Esophagus muscularis mucosa (tissue), 4 donors: ENCODE measurements around the gene PRDM7. TPM values are rescaled to one million over a fixed set of nuclear protein-coding genes. Genes with fewer than 3 reads are reported as not detected.

ENCODE experiments used
- DNase-seq: peaks from one replicate; pipeline ENCODE4 v3.0.0-alpha.2; 2017; ENCODE audit errors: extremely low spot score
- H3K27ac ChIP-seq, 4 donors: fragments of 200-600 bp; sonication (generic); replicated peaks in 1 of 4; 1 replicate in 3 of 4; 2 replicates in 1 of 4; pipeline ENCODE4 v1.5.1; 2016 to 2019; ENCODE audit warnings: mild to moderate bottlenecking in 1 of 4
- H3K27me3 ChIP-seq, 4 donors: fragments of 200-600 bp; sonication (generic); one replicate each; pipeline versions ENCODE4 v1.5.1 to v1.6.0; 2016 to 2019
- H3K36me3 ChIP-seq, 4 donors: fragments of 200-600 bp; sonication (generic); one replicate each; pipeline ENCODE4 v1.5.1; 2016 to 2019
- H3K4me1 ChIP-seq, 4 donors: fragments of 200-600 bp; sonication (generic); one replicate each; pipeline ENCODE4 v1.5.1; 2016 to 2019
- H3K4me3 ChIP-seq, 4 donors: fragments of 200-600 bp; sonication (generic); 1 replicate in 2 of 4; 2 replicates in 2 of 4; pipeline ENCODE4 v1.5.1; 2016 to 2019; ENCODE audit warnings: mild to moderate bottlenecking in 4 of 4, moderate library complexity in 1 of 4
- H3K9me3 ChIP-seq, 4 donors: fragments of 200-600 bp; sonication (generic); 1 replicate in 3 of 4; 2 replicates in 1 of 4; pipeline ENCODE4 v1.5.1; 2016 to 2019
- EP300 ChIP-seq: sonication (generic); formaldehyde crosslinking; IDR thresholded peaks from one replicate; pipeline ENCODE4 v1.6.1; 2017; ENCODE audit warnings: antibody characterized with exemption
- POLR2A ChIP-seq: fragments of 450-650 bp; IDR thresholded peaks from one replicate; pipeline ENCODE4 v1.6.1; 2017; ENCODE audit warnings: antibody characterized with exemption, moderate library complexity, mild to moderate bottlenecking, low read depth
- POLR2AphosphoS5 ChIP-seq, 2 donors: sonication (generic); formaldehyde crosslinking; IDR thresholded peaks; one replicate each; pipeline ENCODE4 v1.6.1; 2017; ENCODE audit warnings: antibody characterized with exemption in 2 of 2
- WGBS: methylation state at CpG from one replicate; pipeline ENCODE4 v1.1.5; 2018; 5-methylcytosine and 5-hydroxymethylcytosine counted together
- intact Hi-C: fragments of 100-400 bp; cut with DNase I; formaldehyde crosslinking; loops from one replicate; pipeline ENCODE4 v1.15.1; 2023
- total RNA-seq, 4 donors: library from RNA; depleted of rRNA; stranded (reverse); fragments of >200 nt; gene quantifications; one replicate each; pipeline versions ENCODE4 v1.1.0 to v1.2.1, GENCODE V29; 2016
- TF ChIP-seq, protein P1 (sequence below), 3 experiments: fragments of 200-600 bp in 2 of 3; fragments of 450-650 bp in 1 of 3; sonication (generic) in 2 of 3; IDR thresholded peaks; one replicate each; pipeline ENCODE4 v1.5.1; 2017 to 2019; ENCODE audit warnings: antibody characterized with exemption in 3 of 3, mild to moderate bottlenecking in 2 of 3, moderate library complexity in 1 of 3

Gene PRDM7
- total RNA-seq, 4 donors from 2014 or later = not detected

DNA sequence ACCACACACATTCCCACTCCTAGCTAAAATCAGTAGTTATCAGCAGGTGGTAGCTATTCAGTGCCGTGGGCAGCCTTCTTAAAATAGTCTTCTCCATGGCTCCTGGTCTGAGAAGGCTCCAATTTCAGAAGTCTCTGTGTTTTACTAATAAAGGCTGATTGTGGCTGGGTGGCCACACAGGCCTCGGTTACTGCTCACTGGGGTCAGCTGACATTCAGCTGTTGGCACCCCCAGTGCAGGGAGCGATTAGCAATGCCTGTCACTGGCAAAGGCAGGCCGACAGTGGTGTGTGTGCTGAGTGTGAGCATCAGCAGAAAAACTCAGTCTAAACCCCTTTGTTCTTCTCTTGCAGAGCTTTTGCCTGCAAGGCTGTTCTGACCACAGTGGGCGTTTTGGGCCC lies 41.2 kb downstream of the PRDM7 start:
- intact Hi-C loops = no loop called here
- no peaks in the 10 kb centered on the region for H3K4me1 ChIP-seq
- no peak for DNase-seq
- H3K27ac ChIP-seq = no peak overlapping the region
- WGBS = 84% methylated on average over 5 of the region's 5 CpGs
- peaks cover 18 to 88% (median 64%) of the 10 kb centered on the region in 4 donors for H3K36me3 ChIP-seq
- no peak overlapping the region for H3K4me3 ChIP-seq
- no peaks in the 10 kb centered on the region for H3K9me3 ChIP-seq
- no peaks in the 10 kb centered on the region for H3K27me3 ChIP-seq
- no peak for TF ChIP-seq POLR2A
- no peak for TF ChIP-seq EP300
- TF ChIP-seq, protein P1, sequence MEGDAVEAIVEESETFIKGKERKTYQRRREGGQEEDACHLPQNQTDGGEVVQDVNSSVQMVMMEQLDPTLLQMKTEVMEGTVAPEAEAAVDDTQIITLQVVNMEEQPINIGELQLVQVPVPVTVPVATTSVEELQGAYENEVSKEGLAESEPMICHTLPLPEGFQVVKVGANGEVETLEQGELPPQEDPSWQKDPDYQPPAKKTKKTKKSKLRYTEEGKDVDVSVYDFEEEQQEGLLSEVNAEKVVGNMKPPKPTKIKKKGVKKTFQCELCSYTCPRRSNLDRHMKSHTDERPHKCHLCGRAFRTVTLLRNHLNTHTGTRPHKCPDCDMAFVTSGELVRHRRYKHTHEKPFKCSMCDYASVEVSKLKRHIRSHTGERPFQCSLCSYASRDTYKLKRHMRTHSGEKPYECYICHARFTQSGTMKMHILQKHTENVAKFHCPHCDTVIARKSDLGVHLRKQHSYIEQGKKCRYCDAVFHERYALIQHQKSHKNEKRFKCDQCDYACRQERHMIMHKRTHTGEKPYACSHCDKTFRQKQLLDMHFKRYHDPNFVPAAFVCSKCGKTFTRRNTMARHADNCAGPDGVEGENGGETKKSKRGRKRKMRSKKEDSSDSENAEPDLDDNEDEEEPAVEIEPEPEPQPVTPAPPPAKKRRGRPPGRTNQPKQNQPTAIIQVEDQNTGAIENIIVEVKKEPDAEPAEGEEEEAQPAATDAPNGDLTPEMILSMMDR (IDR thresholded peaks at IDR 0.05) = no peak
- TF ChIP-seq POLR2AphosphoS5 (IDR thresholded peaks at IDR 0.05) = no peak

DNA sequence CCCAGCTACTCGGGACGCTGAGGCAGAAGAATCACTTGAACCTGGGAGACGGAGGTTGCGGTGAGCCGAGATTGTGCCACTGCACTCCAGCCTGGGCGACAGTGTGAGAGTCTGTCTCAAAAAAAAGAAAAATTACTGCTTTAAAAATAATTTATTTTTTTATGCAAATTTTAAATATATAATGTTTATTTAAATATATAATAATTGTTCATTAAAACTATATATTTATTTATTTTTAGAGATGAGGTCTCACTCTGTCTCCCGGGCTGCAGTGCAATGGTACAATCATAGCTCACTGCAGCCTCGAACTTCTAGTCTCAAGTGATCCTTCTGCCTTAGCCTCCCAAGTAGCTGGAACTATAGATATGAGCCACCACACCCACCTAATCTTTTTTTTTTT lies 42.6 kb downstream of the PRDM7 start:
- intact Hi-C loops = no loop called here
- WGBS = 88% methylated on average over 8 of the region's 8 CpGs
- TF ChIP-seq POLR2A (no peak), EP300 (no peak), POLR2AphosphoS5 (IDR thresholded peaks at IDR 0.05) (no peak)
- TF ChIP-seq, protein P1 (IDR thresholded peaks at IDR 0.05) = no peak
- Histone ChIP-seq H3K27me3 (no peaks in the 10 kb centered on the region), H3K9me3 (no peaks in the 10 kb centered on the region), H3K27ac (no peak overlapping the region), H3K36me3 (peaks cover 18 to 80% (median 53%) of the 10 kb centered on the region in 4 donors), H3K4me1 (no peaks in the 10 kb centered on the region), H3K4me3 (no peak overlapping the region)
- DNase-seq = no peak

DNA sequence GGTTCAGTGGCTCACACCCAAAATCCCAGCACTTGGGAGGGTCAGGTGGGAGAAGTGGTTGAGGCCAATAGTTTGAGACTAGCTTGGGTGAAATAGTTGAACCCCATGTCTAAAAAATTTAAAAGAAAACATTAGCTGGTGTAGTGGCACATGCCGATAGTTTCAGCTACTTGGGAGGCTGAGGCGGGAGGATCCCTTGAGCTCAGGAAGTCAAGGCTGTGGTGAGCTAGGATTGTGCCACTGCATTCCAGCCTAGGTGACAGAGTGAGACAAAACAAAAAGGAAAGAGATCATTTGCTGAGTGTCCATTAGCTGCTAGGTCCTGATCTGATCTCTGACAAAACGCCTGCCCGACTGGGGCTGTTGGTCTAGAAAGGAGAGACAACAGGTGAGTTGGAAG lies 43.7 kb downstream of the PRDM7 start:
- 81% methylated on average over 4 of the region's 4 CpGs for WGBS

DNA sequence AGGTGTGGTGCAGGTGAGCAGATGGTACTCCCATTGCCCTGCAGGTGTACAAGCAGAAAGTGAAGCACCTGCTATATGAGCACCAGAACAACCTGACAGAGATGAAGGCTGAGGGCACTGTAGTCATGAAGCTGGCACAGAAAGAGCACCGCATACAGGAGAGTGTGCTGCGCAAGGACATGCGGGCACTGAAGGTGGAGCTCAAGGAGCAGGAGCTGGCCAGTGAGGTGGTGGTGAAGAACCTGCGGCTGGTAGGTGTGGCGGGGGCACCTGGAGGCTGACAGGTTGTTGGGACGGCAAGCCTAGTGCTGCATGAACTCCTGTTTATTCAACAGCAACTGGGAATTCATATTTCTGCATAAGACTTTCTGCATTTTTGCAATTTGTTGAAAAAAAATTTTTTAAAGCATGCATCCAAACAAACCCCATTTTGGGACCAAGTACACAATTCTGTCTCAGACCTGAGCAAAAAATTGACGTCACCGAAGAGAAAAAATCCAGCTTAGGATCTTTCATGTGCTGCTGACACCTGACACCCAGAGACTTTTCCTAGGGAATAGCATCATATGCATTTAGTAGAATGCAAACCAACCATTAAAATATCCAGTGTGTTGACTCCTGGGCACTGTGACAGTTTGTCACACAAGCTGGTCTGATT lies 44.3 kb downstream of the PRDM7 start:
- TF ChIP-seq, protein P1 (IDR thresholded peaks at IDR 0.05) = no peak
- no peak for TF ChIP-seq POLR2A
- Histone ChIP-seq H3K4me1 (no peaks in the 10 kb centered on the region), H3K4me3 (no peak overlapping the region), H3K36me3 (peaks cover 12 to 77% (median 47%) of the 10 kb centered on the region in 4 donors), H3K9me3 (no peaks in the 10 kb centered on the region), H3K27ac (no peak overlapping the region), H3K27me3 (no peaks in the 10 kb centered on the region)
- intact Hi-C loops = no loop called here
- DNase-seq = no peak
- 76% methylated on average over 8 of the region's 8 CpGs for WGBS

More for the DNA sequence above, 43.7 kb downstream of the PRDM7 start:
- H3K36me3 ChIP-seq = peaks cover 16 to 82% (median 51%) of the 10 kb centered on the region in 4 donors
- TF ChIP-seq, protein P1 (IDR thresholded peaks at IDR 0.05) = no peak
- TF ChIP-seq POLR2A (no peak), EP300 (no peak), POLR2AphosphoS5 (IDR thresholded peaks at IDR 0.05) (no peak)
- no peaks in the 10 kb centered on the region for H3K27me3 ChIP-seq
- H3K4me1 ChIP-seq = no peaks in the 10 kb centered on the region
- H3K4me3 ChIP-seq = no peak overlapping the region
- H3K9me3 ChIP-seq = no peaks in the 10 kb centered on the region
- intact Hi-C loops = no loop called here
- DNase-seq = no peak
- H3K27ac ChIP-seq = no peak overlapping the region
